ENCODE measurements around the gene LTBP1.

DNA sequence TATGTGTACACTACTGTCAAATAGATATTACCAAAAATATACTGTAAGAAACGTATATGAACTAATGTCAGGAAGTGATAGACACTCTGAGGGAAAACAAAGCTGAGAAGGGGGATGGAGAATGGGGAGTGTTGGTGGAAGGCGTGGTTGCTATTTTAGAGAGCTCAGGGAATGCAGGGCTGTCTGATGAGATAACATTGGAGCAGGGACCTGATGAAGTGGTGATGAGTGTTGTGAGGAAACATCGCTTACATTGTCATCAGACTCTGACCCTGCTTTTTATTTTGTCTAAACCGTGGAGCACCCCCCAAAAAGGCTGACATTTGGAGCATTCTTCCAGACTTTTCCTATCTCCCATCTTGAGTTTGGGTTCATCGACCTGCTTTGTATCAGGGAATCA lies 194.7 kb downstream of the LTBP1 start:
- TF ChIP-seq, protein P1, sequence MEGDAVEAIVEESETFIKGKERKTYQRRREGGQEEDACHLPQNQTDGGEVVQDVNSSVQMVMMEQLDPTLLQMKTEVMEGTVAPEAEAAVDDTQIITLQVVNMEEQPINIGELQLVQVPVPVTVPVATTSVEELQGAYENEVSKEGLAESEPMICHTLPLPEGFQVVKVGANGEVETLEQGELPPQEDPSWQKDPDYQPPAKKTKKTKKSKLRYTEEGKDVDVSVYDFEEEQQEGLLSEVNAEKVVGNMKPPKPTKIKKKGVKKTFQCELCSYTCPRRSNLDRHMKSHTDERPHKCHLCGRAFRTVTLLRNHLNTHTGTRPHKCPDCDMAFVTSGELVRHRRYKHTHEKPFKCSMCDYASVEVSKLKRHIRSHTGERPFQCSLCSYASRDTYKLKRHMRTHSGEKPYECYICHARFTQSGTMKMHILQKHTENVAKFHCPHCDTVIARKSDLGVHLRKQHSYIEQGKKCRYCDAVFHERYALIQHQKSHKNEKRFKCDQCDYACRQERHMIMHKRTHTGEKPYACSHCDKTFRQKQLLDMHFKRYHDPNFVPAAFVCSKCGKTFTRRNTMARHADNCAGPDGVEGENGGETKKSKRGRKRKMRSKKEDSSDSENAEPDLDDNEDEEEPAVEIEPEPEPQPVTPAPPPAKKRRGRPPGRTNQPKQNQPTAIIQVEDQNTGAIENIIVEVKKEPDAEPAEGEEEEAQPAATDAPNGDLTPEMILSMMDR (IDR thresholded peaks at IDR 0.05) = no peak
- TF ChIP-seq POLR2A (IDR thresholded peaks at IDR 0.05) = no peak

All from vagina (tissue), 2 donors.